DND-41 (cell line): Measurements from ENCODE around the gene FREM2.

Experiments used
- ATAC-seq: fragments of 200-7000 bp; cut with Tn5 transposase; 3 replicates; pipeline ENCODE4 v1.9.1; 2021; ENCODE audit warnings: low read depth; ENCODE audit not compliant: insufficient read depth
- DNase-seq: peaks from one replicate; pipeline ENCODE4 v3.0.0-alpha.2; 2020
- H2AFZ ChIP-seq: 2 replicates; pipeline ENCODE4 v1.6.0; 2012; ENCODE audit warnings: low read depth, low read length
- H3K27ac ChIP-seq: 2 replicates; pipeline ENCODE4 v1.5.1; 2012; ENCODE audit warnings: low read length, inconsistent platforms
- H3K27me3 ChIP-seq: fragments of 200-600 bp; sonication (generic); 2 replicates; pipeline ENCODE4 v1.6.0; 2012; ENCODE audit warnings: low read length, mild to moderate bottlenecking, inconsistent platforms; ENCODE audit not compliant: insufficient read depth, poor library complexity
- H3K36me3 ChIP-seq: 2 replicates; pipeline ENCODE4 v1.5.1; 2012; ENCODE audit warnings: low read length, inconsistent platforms; ENCODE audit not compliant: insufficient read depth
- H3K4me1 ChIP-seq: 2 replicates; pipeline ENCODE4 v1.5.1; 2012; ENCODE audit warnings: mild to moderate bottlenecking, low read length; ENCODE audit not compliant: insufficient read depth
- H3K4me2 ChIP-seq: 2 replicates; pipeline ENCODE4 v1.6.0; 2012; ENCODE audit warnings: mild to moderate bottlenecking, moderate library complexity, low read length, inconsistent platforms; ENCODE audit not compliant: insufficient read depth
- H3K4me3 ChIP-seq, 2 experiments: fragments of 200-600 bp in 1 of 2; shearing (Covaris generic) in 1 of 2; 2 replicates each; pipeline ENCODE4 v1.5.1; 2012 to 2016; ENCODE audit warnings: inconsistent platforms in 2 of 2, low read length in 2 of 2, mild to moderate bottlenecking in 2 of 2, low read depth in 1 of 2, moderate library complexity in 1 of 2
- H3K79me2 ChIP-seq: 2 replicates; pipeline ENCODE4 v1.6.0; 2012; ENCODE audit warnings: low read length, inconsistent platforms; ENCODE audit not compliant: insufficient read depth
- H3K9ac ChIP-seq: 2 replicates; pipeline ENCODE4 v1.6.0; 2012; ENCODE audit warnings: low read depth, mild to moderate bottlenecking, inconsistent platforms, low read length, moderate library complexity
- H3K9me3 ChIP-seq: 2 replicates; pipeline ENCODE4 v1.5.1; 2012; ENCODE audit warnings: low read length, moderate library complexity, mild to moderate bottlenecking, inconsistent platforms; ENCODE audit not compliant: insufficient read depth, severe bottlenecking
- H4K20me1 ChIP-seq: 2 replicates; pipeline ENCODE4 v1.6.0; 2012; ENCODE audit warnings: low read length; ENCODE audit not compliant: insufficient read depth
- CTCF ChIP-seq: IDR thresholded peaks from 2 replicates; pipeline ENCODE4 v1.5.1; 2012; ENCODE audit warnings: borderline replicate concordance, low read length, moderate library complexity, mild to moderate bottlenecking; ENCODE audit not compliant: poor library complexity, severe bottlenecking; ENCODE audit errors: extremely low read depth
- EZH2 ChIP-seq: IDR thresholded peaks from 3 replicates; pipeline ENCODE4 v1.6.1; 2012; ENCODE audit warnings: borderline replicate concordance, low read depth, mild to moderate bottlenecking, moderate library complexity, low read length, inconsistent platforms; ENCODE audit not compliant: severe bottlenecking

The FREM2 gene

GRCh38 chr13:38693168-38693567 is 6.3 kb downstream of the FREM2 start:
- DNase-seq: no peak
- Histone ChIP-seq H3K4me2 (no peak overlapping the region), H3K9me3 (peaks cover 9% of the 10 kb centered on the region), H3K79me2 (no peaks in the 10 kb centered on the region), H3K27ac (no peak overlapping the region), H3K4me3 (no peak overlapping the region), H3K27me3 (no peaks in the 10 kb centered on the region), H3K9ac (no peak overlapping the region), H3K4me1 (no peaks in the 10 kb centered on the region), H3K36me3 (no peaks in the 10 kb centered on the region), H4K20me1 (no peaks in the 10 kb centered on the region), H2AFZ (no peak overlapping the region)
- ATAC-seq: no peak
- TF ChIP-seq CTCF (no peak), EZH2 (no peak)

DNA sequence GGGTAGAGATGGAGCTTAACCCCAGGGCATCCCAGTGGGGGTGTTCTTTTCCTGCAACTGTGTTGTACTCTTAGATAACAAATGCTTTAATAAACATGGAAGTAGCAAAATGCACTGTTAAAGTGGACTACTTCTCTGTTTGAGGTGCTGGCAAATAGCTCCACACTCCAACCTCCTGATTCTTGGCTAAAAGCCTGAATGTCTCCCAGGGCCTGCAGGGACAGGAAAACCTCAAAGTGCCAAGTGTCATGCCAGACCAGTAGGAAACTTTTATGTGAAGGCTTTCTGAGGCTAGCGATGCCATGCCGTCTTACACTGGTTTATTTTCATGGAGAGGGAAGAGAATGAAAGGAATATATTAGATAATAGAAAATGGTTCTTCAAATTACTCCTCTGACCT is 6.8 kb downstream of the FREM2 start:
- Histone ChIP-seq H3K4me3 (no peak overlapping the region), H3K27ac (no peak overlapping the region), H4K20me1 (no peaks in the 10 kb centered on the region), H3K79me2 (no peaks in the 10 kb centered on the region), H3K4me2 (no peak overlapping the region), H3K9ac (no peak overlapping the region), H3K4me1 (no peaks in the 10 kb centered on the region), H3K27me3 (no peaks in the 10 kb centered on the region), H3K9me3 (peaks cover 5% of the 10 kb centered on the region), H2AFZ (no peak overlapping the region), H3K36me3 (no peaks in the 10 kb centered on the region)
- TF ChIP-seq CTCF (no peak), EZH2 (no peak)
- no peak for ATAC-seq
- no peak for DNase-seq

DNA sequence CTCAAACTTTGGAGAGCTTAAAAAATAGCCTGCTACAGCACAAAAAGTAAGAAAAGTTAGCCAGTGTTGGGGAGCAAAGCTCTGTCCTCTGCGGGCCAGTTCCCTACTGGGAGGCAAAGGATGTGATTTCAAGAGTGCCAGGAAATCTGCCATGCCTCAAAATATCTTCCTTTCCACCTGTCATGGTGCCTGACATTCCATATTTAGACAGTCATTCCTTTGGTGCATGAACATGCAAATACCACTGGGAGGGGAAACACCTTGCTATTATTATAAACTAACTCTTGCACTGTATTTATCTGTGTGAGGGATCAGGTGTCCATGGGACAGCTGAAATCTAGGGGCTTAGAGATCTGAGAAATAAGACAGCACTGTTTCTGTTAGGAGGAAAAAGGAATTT is 10.3 kb downstream of the FREM2 start:
- no peaks in the 10 kb centered on the region for H3K36me3 ChIP-seq
- no peaks in the 10 kb centered on the region for H3K4me1 ChIP-seq
- ATAC-seq: no peak
- no peak for DNase-seq
- H3K27ac ChIP-seq: no peak overlapping the region
- no peak for TF ChIP-seq EZH2
- no peak for TF ChIP-seq CTCF
- no peak overlapping the region for H2AFZ ChIP-seq
- H3K9ac ChIP-seq: no peak overlapping the region
- no peaks in the 10 kb centered on the region for H4K20me1 ChIP-seq
- no peak overlapping the region for H3K4me3 ChIP-seq
- H3K27me3 ChIP-seq: no peaks in the 10 kb centered on the region
- no peaks in the 10 kb centered on the region for H3K9me3 ChIP-seq
- no peaks in the 10 kb centered on the region for H3K79me2 ChIP-seq
- H3K4me2 ChIP-seq: no peak overlapping the region
